Limb (tissue), 2 donors: ENCODE measurements around the gene SRC.

ENCODE experiments used
- DNase-seq, 2 donors: peaks; one replicate each; pipeline ENCODE4 v3.0.0-alpha.2; 2016; ENCODE audit errors: extremely low spot score in 2 of 2

SRC gene

GRCh38 chr20:37408302-37409193 is 62.6 kb downstream of the SRC start:
- DNase-seq = peak in 1 of 2 donors; percentile 55

DNA sequence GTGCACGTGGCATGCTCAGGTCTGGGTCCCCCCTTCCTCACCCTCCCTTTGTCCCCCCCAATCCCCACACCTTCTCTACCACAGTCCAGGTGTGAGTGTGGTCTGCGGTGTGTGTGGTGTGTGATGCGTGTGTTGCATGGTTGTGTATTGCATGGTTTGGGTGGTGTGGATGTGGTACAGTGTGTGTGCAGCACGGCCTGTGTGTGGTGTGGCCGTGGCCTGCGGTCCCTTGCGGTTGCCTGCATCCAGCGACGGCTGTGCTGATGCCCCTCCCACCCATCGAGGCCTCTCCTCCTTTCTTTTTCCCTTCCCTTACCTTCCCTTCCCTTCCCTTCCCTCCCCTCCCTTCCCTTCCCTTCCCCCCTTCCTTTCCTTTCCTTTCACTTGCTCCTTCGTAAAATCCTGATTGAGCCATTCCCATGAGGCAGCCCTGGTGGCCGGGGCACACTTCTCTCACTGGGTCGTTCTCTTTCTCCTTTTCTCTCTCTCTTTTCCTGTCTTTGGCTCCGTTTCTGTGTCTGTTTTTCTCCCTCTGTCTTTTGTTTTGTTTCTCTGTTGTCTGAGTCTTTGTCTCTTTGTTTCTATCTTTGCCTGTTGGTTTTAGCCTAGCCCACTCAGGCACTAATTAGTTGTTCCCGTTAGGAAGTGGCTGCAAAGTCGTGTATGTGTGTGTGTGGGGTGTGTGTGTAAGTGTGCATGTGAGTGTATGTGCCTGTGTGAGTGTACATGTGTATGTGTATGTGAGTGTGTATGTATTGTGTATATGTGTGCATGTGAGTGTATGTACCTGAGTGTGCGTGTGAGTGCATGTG is 65.7 kb downstream of the SRC start:
- DNase-seq = peak in 1 of 2 donors; percentile 44

DNA sequence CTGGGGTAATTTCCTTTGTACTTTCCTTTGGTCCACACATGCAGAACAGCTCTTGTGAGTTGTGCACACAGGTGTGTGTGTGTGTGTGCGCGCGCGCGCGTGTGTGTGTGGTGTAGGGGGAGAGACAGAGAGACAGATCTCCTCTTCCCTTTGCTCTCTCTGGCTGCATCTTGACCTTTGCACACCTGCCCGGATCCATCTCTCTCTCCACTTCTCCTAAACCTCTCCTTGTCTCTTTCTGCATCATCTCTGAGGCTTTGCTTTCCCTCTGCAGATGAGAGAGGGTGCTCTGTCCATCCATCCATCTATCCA is 67.0 kb downstream of the SRC start:
- no peak for DNase-seq

- DNase-seq = peak in 1 of 2 donors; percentile 30
Observed at GRCh38 chr20:37413379-37413778, 67.4 kb downstream of the SRC start.

GRCh38 chr20:37414224-37415035 is 68.5 kb downstream of the SRC start:
- DNase-seq = peak; percentile 40 to 79

GRCh38 chr20:37415118-37416085 is 69.5 kb downstream of the SRC start:
- DNase-seq = peak in 1 of 2 donors; percentile 38

- DNase-seq = peak in 1 of 2 donors; percentile 34
Observed at GRCh38 chr20:37416100-37416847, 70.3 kb downstream of the SRC start.

DNA sequence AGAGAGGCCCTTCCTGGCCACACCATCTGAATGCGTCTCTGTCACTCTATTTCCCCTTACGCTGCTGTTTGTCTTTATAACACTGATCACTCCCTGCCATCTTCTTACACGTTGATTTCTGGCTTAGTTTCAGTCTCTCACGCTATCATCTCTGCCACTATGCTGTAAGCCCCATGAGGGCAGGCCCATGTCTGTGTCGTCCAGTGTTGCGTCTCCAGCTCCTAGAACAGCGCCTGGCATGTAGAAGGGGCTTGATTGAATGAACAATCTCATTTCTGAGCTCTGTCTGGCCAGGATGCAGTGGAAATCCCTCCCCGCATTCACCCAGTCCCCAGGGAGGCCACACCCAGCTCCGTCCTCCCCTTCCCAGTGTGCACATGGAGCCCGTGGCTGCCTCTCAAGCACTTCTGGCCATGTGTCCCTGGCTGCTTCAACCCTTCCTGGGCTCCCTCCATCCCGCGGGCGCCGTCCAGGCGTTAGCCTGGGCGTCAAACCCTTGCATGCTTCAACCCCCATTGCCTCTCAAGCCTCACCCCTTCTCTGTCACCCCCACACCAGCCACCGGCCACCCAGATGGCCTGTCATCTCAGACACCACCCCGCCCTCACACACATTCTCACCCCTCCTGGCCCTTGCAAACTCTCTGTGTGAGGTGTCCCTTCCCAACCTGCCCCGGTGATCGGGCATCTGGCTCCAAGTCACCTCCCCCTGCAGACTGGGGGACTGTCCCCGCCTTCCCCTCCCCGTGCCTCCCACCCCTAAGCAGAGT is 71.1 kb downstream of the SRC start:
- DNase-seq = peak in 1 of 2 donors; percentile 37

- DNase-seq = peak in 1 of 2 donors; percentile 64
Observed at GRCh38 chr20:37417617-37418467, 71.9 kb downstream of the SRC start.

GRCh38 chr20:37418591-37419109 is 72.7 kb downstream of the SRC start:
- DNase-seq = peak in 1 of 2 donors; percentile 27

GRCh38 chr20:37419307-37419706 is 73.4 kb downstream of the SRC start:
- no peak for DNase-seq

DNA sequence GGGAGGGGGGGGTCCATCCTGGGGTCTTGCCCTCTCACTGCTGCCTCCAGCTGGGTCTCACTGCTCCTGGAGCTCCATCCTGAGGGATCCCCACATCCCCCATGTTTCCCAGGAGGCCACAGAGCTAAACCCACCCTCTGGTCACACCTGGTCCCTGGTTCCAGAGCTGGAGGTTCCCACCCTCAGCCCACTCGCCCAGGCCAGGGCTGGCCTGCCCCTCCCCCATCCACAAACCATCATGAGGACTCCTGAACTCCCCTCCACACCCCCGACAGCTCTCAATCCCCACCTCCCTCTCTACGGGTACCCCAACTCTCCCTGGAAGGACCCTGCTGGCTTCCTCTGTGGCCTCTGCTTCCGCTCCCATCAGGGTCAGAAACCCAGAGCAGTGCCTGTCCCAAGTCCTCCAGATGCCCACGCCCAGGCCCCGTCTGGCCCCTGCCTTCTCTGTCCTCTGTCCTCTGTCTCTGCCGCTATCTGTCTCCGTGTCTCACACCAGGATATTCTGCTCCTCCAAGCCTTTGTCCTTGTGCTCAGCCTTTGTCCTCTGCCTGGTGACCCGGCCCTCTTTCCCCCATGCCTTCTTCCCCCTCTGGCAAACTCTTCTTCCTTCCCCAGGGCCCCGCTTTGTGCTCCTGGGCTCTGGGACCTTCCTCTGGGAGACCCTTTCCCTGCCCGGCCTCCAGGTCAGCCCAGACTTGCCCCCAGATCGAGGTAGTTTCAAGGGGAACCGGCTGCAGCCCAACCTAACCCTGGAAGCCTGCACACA is 74.0 kb downstream of the SRC start:
- DNase-seq = peak in 1 of 2 donors; percentile 32

GRCh38 chr20:37420610-37421009 is 74.7 kb downstream of the SRC start:
- DNase-seq = no peak

- peak in 1 of 2 donors; percentile 65 for DNase-seq
Observed at GRCh38 chr20:37421060-37421905, 75.3 kb downstream of the SRC start.

DNA sequence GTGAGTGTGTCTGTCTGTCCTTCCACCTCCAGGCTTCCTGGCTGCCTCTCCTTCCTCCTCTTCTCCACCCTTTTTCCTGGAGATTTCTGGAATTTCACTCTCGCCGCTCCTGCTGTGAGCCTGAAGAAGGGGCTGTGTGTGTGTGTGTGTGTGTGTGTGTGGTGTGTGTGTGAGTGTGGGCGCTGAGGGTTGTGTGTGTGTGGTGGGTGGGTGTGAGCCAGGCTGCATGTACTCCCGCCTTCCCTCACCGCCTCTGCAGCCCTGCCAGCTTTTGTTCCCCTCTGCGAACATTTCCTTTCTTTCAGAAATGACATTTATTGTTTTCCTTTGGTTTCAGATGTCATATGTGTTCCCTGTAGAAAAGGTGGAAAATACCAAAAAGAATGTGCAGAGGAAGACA is 76.0 kb downstream of the SRC start:
- peak in 1 of 2 donors; percentile 87 for DNase-seq

DNA sequence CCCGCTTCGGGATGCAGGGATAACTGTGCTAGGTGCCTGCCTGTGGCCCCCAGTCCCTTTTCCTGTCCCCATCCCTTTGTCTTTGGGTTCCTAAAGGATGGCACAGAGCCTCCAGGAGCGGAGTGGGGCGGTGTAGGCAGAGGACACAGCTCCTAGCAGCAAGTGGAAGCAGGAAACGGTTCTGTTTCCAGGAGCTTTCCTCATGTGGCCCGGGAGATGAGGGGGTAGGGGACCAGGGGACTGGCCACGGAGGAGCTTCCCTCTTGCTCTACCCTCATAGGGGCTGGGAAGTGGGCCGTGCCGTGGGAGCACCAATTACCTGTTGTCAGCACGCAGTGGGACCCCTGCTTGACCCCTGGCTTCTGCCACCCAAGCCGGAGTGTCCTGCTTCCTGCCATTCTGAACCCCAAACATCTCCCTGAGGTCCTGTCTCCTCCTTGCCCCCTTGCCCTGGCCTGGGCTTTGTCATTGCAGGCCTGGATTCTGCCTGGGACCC is 76.9 kb downstream of the SRC start:
- peak in 1 of 2 donors; percentile 40 for DNase-seq
